HG03045 (cell line): Measurements from ENCODE around the gene CAPZA1.

Source experiments
- ATAC-seq: cut with Tn5 transposase; IDR thresholded peaks from one replicate; pipeline ENCODE4 v1.9.1; 2021; ENCODE audit warnings: mild to moderate bottlenecking, moderate library complexity; ENCODE audit not compliant: unreplicated experiment

The CAPZA1 gene

GRCh38 chr1:112713466-112714312, 94.1 kb downstream of the CAPZA1 start:
- no peak for ATAC-seq

- no peak for ATAC-seq
Observed at GRCh38 chr1:112714313-112715263, 95.0 kb downstream of the CAPZA1 start.

- peak; percentile 87 for ATAC-seq
Observed at GRCh38 chr1:112715264-112716053, 95.8 kb downstream of the CAPZA1 start, which contains the start of gene PPM1J. Gene PPM1J, minus strand, starts transcription at chr1:112715332. Its CDS starts 31 bp downstream, at chr1:112715301.

GRCh38 chr1:112716133-112716720, 96.6 kb downstream of the CAPZA1 start:
- ATAC-seq: no peak

GRCh38 chr1:112717263-112717873, 97.7 kb downstream of the CAPZA1 start:
- ATAC-seq: no peak

GRCh38 chr1:112718691-112719418, 99.2 kb downstream of the CAPZA1 start:
- no peak for ATAC-seq

- ATAC-seq: no peak
Observed at GRCh38 chr1:112719706-112720105, 100.1 kb downstream of the CAPZA1 start.

- ATAC-seq: no peak
Observed at GRCh38 chr1:112720800-112721199, 101.2 kb downstream of the CAPZA1 start.
